ENCODE data around the gene OR52I2.

The OR52I2 gene

DNA sequence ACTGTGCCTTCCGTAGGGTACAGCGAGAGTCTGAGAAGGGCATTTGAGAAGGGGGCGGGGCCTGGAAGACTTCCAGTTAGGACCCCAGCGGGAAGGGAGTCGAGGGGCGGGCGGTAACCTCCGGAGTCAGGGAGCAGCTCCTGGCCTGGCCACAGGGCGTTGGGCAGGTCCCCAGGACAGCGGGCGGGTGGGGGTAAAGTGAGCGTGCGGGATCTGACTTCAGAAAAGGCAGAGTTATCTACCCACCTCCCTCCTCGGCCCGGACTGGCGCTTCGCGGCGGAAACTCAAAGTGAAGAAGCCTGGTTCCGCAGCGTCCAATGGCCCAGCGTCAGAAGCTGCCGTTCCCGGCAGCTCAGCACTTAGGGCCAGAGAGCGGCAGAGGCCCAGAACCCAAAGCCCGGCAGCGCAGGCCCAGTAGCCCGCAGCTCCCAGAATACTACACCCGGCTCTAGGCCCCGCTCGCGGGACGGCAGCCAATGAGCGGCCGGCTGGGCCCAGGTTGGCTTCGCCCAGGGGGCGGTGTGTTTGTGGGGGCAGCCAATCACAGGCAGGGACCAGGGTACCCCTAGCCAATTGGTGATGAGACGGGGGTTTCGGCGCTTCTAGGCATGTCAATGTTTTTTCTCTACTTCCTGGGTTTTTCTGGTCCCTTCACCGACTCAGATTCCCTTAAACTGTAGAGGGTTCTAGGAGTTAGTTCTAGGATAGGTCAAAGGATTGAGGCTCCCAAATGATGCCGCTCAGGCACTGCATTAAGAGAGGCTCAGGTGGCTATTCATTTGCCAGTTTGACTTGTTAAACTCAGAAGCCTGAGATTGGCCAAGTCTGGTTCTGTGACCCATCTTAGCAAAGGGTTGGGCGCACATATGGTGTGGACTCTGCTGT, 26.5 kb downstream of the OR52I2 start, which contains the start of gene TRIM68:
Gene TRIM68 (minus strand): TSS at position 451 of the 886 bp plus-strand sequence. CDS start 2,727 bp downstream, outside the sequence.
- DNase-seq: peak; percentile 96 to 98 (median 96)

DNA sequence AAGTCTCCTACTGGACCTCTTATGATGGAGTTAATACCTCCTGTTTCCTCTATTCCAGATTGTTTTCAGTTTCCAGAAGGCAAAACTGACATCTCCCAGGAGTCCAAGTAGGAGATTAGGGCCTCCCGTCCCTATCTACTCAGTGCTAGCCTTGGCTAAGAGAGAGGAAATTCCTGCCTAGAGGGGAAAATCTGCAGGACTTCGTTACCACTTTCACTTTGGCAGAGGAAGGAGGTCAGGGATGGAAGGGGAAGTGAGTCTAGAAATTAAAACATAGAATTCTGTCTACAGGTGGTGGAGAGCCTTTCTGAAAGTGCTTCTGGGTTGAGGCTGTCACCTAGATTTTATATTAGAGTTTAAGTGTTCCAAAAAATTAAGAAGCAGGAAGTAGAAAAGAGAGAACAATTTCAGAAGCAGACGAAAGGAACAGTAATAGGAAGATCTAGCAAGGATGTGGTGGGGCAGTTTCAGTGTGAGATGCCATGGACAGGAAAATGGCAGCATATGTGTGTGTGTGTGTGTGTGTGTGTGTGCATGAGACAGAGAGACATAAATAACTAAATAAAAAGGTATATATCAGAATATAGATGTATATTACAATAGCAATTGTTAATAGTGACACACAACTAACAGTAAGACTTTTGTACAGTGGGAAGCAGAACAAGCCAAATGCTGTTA, 28.9 kb downstream of the OR52I2 start:
- peak; percentile 12 to 32 (median 22) for DNase-seq

DNA sequence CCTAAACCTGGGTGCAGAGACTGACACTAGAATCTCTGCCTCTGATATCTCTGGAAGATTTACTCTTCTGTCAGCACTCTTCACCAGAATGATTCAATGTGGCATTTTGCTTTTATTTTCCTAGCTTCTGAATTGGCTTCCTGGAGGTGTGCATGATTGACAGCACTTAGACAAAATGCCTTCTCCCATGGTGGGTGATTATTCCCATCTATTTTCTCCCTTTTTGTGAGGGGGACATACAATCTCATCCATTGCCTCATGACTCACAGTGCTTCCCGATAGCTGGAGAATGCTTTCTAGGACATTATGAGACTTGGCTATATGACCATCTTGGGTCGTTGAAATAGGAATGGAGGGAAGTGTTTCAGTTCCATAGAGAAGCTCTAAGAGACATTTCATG, 30.4 kb downstream of the OR52I2 start:
- DNase-seq: no peak

GRCh38 chr11:4615856-4616444, 34.4 kb downstream of the OR52I2 start:
- no peak for DNase-seq

DNA sequence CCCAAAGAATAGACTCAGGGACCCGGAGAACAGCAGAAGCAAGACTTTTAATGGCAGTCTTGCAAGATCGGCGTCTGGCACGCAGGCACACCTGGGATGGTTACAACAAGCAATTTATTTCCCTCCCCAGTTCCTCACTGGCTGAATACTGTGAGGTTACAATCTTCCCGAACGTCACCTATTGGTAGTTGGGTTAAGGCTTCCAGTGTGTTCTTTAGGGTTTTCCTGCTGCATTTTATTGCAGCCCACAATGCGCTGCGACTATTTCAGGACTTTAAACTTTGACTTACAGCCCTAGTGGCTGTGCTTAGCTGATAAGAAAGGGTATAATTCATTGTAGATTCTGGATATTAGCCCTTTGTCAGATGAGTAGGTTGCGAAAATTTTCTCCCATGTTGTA, 38.0 kb downstream of the OR52I2 start:
- no peak for DNase-seq

DNA sequence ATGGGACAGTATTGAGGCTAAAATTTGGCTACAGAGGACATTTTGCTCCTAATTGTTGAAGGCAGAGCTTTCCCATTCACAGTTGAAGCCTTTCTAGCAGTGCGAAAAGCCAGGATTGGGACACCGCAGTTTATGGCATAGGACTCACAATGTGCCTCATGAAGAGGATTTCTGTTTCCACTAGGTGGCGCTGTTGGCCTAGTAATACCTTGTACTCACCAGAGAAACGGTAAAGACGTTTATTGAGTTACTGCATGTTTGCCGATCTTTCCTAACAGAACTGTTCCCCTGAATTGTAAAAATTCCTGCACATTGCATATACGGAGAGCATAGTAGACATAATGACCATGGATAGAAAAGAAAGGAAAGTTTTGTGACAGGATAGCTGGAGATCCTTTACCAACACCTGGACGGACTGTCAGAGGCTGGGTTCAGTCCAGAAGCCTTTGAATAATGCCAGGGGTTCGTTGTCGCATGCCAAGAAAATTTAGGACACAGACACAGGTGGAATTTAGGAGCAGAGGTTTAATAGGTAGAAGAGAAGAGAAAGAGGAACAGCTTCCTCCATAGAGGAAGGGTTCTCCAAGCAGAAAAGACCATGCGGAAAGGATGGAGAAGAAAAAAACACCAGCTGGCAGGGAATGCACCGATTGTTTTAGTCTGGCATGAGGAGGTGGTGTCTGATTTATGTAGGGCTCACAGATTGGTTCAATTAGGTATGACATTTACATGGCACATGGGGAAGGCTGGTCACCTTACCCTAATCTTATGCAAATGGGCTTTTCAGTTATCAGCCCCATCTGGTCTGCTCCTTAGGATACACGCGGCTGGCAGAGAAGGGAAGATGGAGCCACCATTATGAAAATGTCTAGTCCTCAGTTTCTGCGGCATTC, 44.9 kb downstream of the OR52I2 start:
- DNase-seq: peak; percentile 57 to 65 (median 62)

DNA sequence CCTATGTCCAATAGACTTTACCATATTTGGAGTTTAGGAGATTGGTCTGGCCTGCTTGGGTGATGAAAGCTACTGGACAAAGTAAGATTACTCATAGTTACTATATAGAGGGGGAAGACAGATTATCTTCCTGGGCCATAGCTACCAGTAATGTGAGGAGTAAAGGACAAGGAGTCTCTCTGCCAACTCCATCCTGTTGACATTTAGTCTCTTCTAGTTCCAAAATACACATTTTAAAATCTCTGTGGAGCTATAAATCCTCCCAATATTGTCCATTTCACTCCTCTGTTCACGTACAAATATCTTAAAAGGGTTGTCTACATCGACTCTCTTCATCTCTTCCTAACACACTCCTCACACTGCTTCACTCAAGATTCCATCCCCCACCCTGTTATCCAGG, 54.6 kb downstream of the OR52I2 start:
- DNase-seq: no peak

GRCh38 chr11:4636962-4637661, 55.6 kb downstream of the OR52I2 start, which contains the start of gene OR51D1:
Gene OR51D1 (plus strand): TSS chr11:4637477. CDS start chr11:4639791, 2,314 bp downstream.
- peak; percentile 68 to 77 (median 75) for DNase-seq

DNA sequence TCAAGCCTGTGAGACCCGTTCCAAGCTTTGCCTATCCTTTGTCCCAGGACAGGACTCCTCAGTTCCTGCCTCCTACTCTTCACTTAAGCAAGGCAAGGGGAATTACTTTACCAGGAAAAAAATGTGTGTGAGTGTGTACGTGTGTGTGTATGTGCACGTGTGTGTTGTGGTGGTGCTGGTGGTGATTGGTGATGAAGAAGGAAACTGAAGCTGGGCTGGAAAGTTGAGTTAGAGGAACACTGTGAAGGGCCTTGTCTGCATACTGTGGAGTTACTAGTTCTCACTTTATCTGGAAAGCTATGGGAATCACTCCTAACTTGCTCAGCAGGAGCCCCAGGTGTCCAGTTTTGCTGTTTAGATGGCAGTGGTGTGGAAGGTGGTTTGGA, 56.1 kb downstream of the OR52I2 start:
- DNase-seq: no peak

DNA sequence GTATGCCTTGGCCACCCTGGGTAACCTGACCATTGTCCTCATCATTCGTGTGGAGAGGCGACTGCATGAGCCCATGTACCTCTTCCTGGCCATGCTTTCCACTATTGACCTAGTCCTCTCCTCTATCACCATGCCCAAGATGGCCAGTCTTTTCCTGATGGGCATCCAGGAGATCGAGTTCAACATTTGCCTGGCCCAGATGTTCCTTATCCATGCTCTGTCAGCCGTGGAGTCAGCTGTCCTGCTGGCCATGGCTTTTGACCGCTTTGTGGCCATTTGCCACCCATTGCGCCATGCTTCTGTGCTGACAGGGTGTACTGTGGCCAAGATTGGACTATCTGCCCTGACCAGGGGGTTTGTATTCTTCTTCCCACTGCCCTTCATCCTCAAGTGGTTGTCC, 58.4 kb downstream of the OR52I2 start:
- no peak for DNase-seq

GRCh38 chr11:4641501-4641900, 60.0 kb downstream of the OR52I2 start:
- no peak for DNase-seq

- DNase-seq: no peak
Measured at GRCh38 chr11:4642043-4642442, 60.5 kb downstream of the OR52I2 start.

All from suppressor macrophage (primary cell).